OCI-LY7 (cell line): ENCODE measurements around the gene EVI5. TPM values are rescaled to one million over a fixed set of nuclear protein-coding genes. Genes with fewer than 3 reads are reported as not detected.

ENCODE experiments used
- BruUV-seq: library from RNA; stranded (reverse); fragments of 400-500 nt; replicated peaks from 2 replicates; lab custom pipeline; 2021; lab: Mats Ljungman, UMichigan
- CTCF ChIA-PET: fragments of 300-600 bp; sonication (Branson Sonifier 250); formaldehyde crosslinking; loops from one replicate; lab custom pipeline; 2022; ENCODE audit warnings: antibody characterized with exemption; ENCODE audit not compliant: unreplicated experiment; lab: Charles Lee
- POLR2A ChIA-PET: fragments of 300-600 bp; sonication (Branson Sonifier 250); formaldehyde crosslinking; loops from one replicate; lab custom pipeline; 2022; ENCODE audit warnings: antibody characterized with exemption; lab: Charles Lee
- DNase-seq: peaks from one replicate; pipeline ENCODE4 v3.0.0-alpha.2; 2015; ENCODE audit warnings: low spot score
- H2AFZ ChIP-seq: fragments of 200-600 bp; sonication (generic), shearing (Covaris generic); 2 replicates; pipeline ENCODE4 v1.6.1; 2014; ENCODE audit warnings: mild to moderate bottlenecking, antibody characterized with exemption, low read length, moderate library complexity
- H3K27ac ChIP-seq: fragments of 200-600 bp; sonication (generic); 2 replicates; pipeline ENCODE4 v1.5.1; 2014; ENCODE audit warnings: mixed run types, low read depth, mild to moderate bottlenecking, moderate library complexity, low read length, inconsistent platforms; ENCODE audit not compliant: poor library complexity, severe bottlenecking
- H3K36me3 ChIP-seq: fragments of 200-600 bp; sonication (generic); 2 replicates; pipeline ENCODE4 v1.6.1; 2014; ENCODE audit warnings: mild to moderate bottlenecking, antibody characterized with exemption, low read length, moderate library complexity, mixed read lengths; ENCODE audit not compliant: insufficient read depth
- H3K4me1 ChIP-seq: fragments of 200-600 bp; sonication (generic); 2 replicates; pipeline ENCODE4 v1.5.1; 2014; ENCODE audit warnings: mild to moderate bottlenecking, low read length; ENCODE audit not compliant: insufficient read depth, poor library complexity, severe bottlenecking
- H3K4me2 ChIP-seq: fragments of 200-600 bp; sonication (generic); 2 replicates; pipeline ENCODE4 v1.6.1; 2014; ENCODE audit warnings: mild to moderate bottlenecking, low read length
- H3K4me3 ChIP-seq: fragments of 200-600 bp; sonication (generic); 2 replicates; pipeline ENCODE4 v1.5.1; 2014; ENCODE audit warnings: mild to moderate bottlenecking, low read depth, low read length; ENCODE audit not compliant: poor library complexity, severe bottlenecking
- H3K79me2 ChIP-seq: fragments of 200-600 bp; sonication (generic); 2 replicates; pipeline ENCODE4 v1.6.1; 2016; ENCODE audit warnings: low read depth, mild to moderate bottlenecking, low read length, moderate library complexity, mixed read lengths; ENCODE audit not compliant: insufficient read depth
- H3K9me2 ChIP-seq: fragments of 200-600 bp; sonication (generic); 2 replicates; pipeline ENCODE4 v1.6.1; 2016; ENCODE audit warnings: mild to moderate bottlenecking, low read length, mixed read lengths; ENCODE audit not compliant: insufficient read depth
- H3K9me3 ChIP-seq: fragments of 200-600 bp; sonication (generic); 2 replicates; pipeline ENCODE4 v1.6.1; 2014; ENCODE audit warnings: mild to moderate bottlenecking, mixed run types, low read length, mixed read lengths
- H4K20me1 ChIP-seq: fragments of 200-600 bp; sonication (generic); 2 replicates; pipeline ENCODE4 v1.6.1; 2014; ENCODE audit warnings: mild to moderate bottlenecking, antibody characterized with exemption, low read length, moderate library complexity, mixed read lengths; ENCODE audit not compliant: insufficient read depth
- EZH2phosphoT487 ChIP-seq: fragments of 200-600 bp; sonication (generic); IDR thresholded peaks from 2 replicates; pipeline ENCODE4 v1.6.1; 2018; ENCODE audit warnings: low read depth, borderline replicate concordance, mild to moderate bottlenecking, mixed run types, antibody characterized with exemption, low read length, moderate library complexity, mixed read lengths
- intact Hi-C: fragments of 100-400 bp; cut with micrococcal nuclease; formaldehyde crosslinking; loops from one replicate; pipeline ENCODE4 v1.10.0; 2022; ENCODE audit not compliant: unreplicated experiment
- total RNA-seq, 2 experiments: library from RNA; depleted of rRNA in 1 of 2; stranded (reverse); fragments of >200 nt in 1 of 2; shearing (Covaris generic) in 1 of 2; gene quantifications; 2 replicates each; pipeline ENCODE4 v1.2.3, GENCODE V29; 2014 to 2022
- TF ChIP-seq, protein P1 (sequence below): fragments of 200-600 bp; sonication (generic); conservative IDR thresholded peaks from 2 replicates; pipeline ENCODE4 v1.5.1; 2014; ENCODE audit warnings: mild to moderate bottlenecking, antibody characterized with exemption, low read length, moderate library complexity, mixed read lengths

The EVI5 gene
- total RNA-seq, 2 experiments from 2014 or later, result 15.1 to 27.8 TPM

- TF ChIP-seq, protein P1, sequence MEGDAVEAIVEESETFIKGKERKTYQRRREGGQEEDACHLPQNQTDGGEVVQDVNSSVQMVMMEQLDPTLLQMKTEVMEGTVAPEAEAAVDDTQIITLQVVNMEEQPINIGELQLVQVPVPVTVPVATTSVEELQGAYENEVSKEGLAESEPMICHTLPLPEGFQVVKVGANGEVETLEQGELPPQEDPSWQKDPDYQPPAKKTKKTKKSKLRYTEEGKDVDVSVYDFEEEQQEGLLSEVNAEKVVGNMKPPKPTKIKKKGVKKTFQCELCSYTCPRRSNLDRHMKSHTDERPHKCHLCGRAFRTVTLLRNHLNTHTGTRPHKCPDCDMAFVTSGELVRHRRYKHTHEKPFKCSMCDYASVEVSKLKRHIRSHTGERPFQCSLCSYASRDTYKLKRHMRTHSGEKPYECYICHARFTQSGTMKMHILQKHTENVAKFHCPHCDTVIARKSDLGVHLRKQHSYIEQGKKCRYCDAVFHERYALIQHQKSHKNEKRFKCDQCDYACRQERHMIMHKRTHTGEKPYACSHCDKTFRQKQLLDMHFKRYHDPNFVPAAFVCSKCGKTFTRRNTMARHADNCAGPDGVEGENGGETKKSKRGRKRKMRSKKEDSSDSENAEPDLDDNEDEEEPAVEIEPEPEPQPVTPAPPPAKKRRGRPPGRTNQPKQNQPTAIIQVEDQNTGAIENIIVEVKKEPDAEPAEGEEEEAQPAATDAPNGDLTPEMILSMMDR, result no peak
- TF ChIP-seq EZH2phosphoT487, result no peak
- no peaks in the 10 kb centered on the region for H3K9me2 ChIP-seq
- no peak overlapping the region for H2AFZ ChIP-seq
- CTCF ChIA-PET, result interaction anchor here (1.0 kb wide), 1 partner anchor 62 kb away, joined by 3 read pairs; no protein-coding TSS in a partner anchor
- H3K4me2 ChIP-seq, result peak overlapping the region; percentile 27; the same call in 1 of the 2 replicates
- no peaks in the 10 kb centered on the region for H4K20me1 ChIP-seq
- H3K27ac ChIP-seq, result no peak overlapping the region
- no TSS peak for BruUV-seq
- H3K79me2 ChIP-seq, result no peaks in the 10 kb centered on the region
- H3K4me3 ChIP-seq, result no peak overlapping the region
- POLR2A ChIA-PET, result interaction anchor here (0.6 kb wide), 1 partner anchor 18 kb away, joined by 6 read pairs; no protein-coding TSS in a partner anchor
- peak; percentile 42 for DNase-seq
- H3K4me1 ChIP-seq, result peaks cover 12% of the 10 kb centered on the region
- no peaks in the 10 kb centered on the region for H3K9me3 ChIP-seq
- intact Hi-C loops, result no loop called here
- no peaks in the 10 kb centered on the region for H3K36me3 ChIP-seq
These were observed 280.5 kb downstream of the EVI5 start for GRCh38 chr1:92504291-92505014.

DNA sequence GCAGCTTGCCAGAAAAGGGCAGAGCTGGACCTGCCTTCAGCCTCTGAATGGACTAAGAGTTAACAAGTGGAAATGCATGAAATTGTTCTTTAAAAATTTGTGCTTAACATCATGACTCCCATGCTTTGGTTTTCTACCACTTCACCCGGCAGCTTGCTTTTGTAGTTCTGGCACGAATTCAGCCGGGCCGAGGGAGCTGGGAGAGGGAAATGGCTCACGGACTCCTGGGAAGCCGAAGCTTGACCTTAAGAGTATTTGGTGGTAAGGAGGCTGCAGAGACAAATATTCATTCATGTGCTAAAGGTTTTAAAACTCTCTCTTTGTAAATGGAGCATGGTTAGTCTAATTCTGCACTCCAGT is 281.0 kb downstream of the EVI5 start:
- no peak for DNase-seq
- Histone ChIP-seq H3K36me3 (no peaks in the 10 kb centered on the region), H2AFZ (no peak overlapping the region), H3K79me2 (no peaks in the 10 kb centered on the region), H3K4me3 (no peak overlapping the region), H3K27ac (no peak overlapping the region), H3K9me3 (no peaks in the 10 kb centered on the region), H3K4me2 (no peak overlapping the region; the same call in 1 of the 2 replicates), H3K4me1 (peaks cover 12% of the 10 kb centered on the region), H4K20me1 (no peaks in the 10 kb centered on the region), H3K9me2 (no peaks in the 10 kb centered on the region)
- ChIA-PET CTCF (no interaction called here), POLR2A (interaction anchor here (0.5 to 0.6 kb wide), 2 partner anchors 18 to 523 kb away, joined by 4 to 6 read pairs; no protein-coding TSS in a partner anchor)
- no peak for TF ChIP-seq EZH2phosphoT487
- TF ChIP-seq, protein P1, result no peak
- intact Hi-C loops, result no loop called here
- BruUV-seq, result no TSS peak
